Progenitor cell of endocrine pancreas (in vitro differentiated cells): Measurements from ENCODE around the gene DBNDD1. TPM values are rescaled to one million over a fixed set of nuclear protein-coding genes. Genes with fewer than 3 reads are reported as not detected.

Experiments
- DNase-seq: peaks from one replicate; pipeline ENCODE4 v3.0.0; 2021; ENCODE audit warnings: low spot score; ENCODE audit not compliant: unreplicated experiment
- H3K27ac Mint-ChIP-seq: 2 replicates; pipeline ENCODE4 v1.8.0; 2021; ENCODE audit warnings: mild to moderate bottlenecking, moderate library complexity, mixed read lengths
- H3K27me3 Mint-ChIP-seq: 2 replicates; pipeline ENCODE4 v1.8.0; 2021; ENCODE audit warnings: mixed read lengths
- H3K36me3 Mint-ChIP-seq: 2 replicates; pipeline ENCODE4 v1.8.0; 2022; ENCODE audit warnings: mixed read lengths; ENCODE audit not compliant: insufficient read depth
- H3K4me1 Mint-ChIP-seq: 2 replicates; pipeline ENCODE4 v1.8.0; 2021; ENCODE audit warnings: low read depth, mixed read lengths
- H3K4me3 Mint-ChIP-seq: 2 replicates; pipeline ENCODE4 v1.8.0; 2021; ENCODE audit warnings: low read depth, mild to moderate bottlenecking, moderate library complexity, mixed read lengths
- H3K9me3 Mint-ChIP-seq: 2 replicates; pipeline ENCODE4 v1.8.0; 2021; ENCODE audit warnings: low read depth, mixed read lengths
- total RNA-seq: library from RNA; stranded (reverse); gene quantifications from 2 replicates; pipeline ENCODE4 v1.2.1, GENCODE V29; 2021
- TF ChIP-seq, protein P1 (sequence below): fragments of 200-600 bp; sonication (generic); IDR thresholded peaks from one replicate; pipeline ENCODE4 v1.5.0; 2021; ENCODE audit warnings: antibody characterized with exemption, mild to moderate bottlenecking; ENCODE audit not compliant: unreplicated experiment

Gene DBNDD1
- total RNA-seq, 1 donor from 2014 or later, result 57.4 TPM

DNA sequence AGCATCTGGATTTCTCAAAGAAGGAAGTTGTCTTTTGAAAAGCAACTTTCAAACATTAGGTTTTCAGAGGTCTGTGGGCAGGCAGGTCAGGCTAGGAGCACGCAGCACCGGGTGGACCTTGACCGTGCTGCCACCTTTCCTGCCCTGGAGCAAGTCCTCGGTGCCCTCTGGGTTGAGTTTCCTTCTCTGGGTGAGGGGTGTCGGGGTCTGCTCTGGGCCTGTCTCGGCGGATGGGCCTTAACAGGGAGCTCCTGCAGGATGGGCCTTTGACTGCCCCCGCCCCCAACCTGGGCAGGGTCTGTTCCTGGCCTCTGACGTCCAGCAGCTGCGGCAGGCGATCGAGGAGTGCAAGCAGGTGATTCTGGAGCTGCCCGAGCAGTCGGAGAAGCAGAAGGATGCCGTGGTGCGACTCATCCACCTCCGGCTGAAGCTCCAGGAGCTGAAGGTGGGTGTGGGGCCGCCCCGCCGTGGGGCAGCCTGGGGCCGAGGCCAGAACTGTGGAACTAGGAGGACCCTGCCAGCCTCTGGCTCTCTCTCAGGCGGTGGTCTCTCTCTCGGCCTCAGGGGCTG is 62.0 kb downstream of the DBNDD1 start:
- no peaks in the 10 kb centered on the region for H3K9me3 Mint-ChIP-seq
- H3K27ac Mint-ChIP-seq, result no peak overlapping the region
- TF ChIP-seq, protein P1, sequence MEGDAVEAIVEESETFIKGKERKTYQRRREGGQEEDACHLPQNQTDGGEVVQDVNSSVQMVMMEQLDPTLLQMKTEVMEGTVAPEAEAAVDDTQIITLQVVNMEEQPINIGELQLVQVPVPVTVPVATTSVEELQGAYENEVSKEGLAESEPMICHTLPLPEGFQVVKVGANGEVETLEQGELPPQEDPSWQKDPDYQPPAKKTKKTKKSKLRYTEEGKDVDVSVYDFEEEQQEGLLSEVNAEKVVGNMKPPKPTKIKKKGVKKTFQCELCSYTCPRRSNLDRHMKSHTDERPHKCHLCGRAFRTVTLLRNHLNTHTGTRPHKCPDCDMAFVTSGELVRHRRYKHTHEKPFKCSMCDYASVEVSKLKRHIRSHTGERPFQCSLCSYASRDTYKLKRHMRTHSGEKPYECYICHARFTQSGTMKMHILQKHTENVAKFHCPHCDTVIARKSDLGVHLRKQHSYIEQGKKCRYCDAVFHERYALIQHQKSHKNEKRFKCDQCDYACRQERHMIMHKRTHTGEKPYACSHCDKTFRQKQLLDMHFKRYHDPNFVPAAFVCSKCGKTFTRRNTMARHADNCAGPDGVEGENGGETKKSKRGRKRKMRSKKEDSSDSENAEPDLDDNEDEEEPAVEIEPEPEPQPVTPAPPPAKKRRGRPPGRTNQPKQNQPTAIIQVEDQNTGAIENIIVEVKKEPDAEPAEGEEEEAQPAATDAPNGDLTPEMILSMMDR, result no peak
- no peak overlapping the region for H3K4me3 Mint-ChIP-seq
- H3K4me1 Mint-ChIP-seq, result no peaks in the 10 kb centered on the region
- H3K27me3 Mint-ChIP-seq, result no peaks in the 10 kb centered on the region
- DNase-seq, result no peak
- peaks cover 9% of the 10 kb centered on the region for H3K36me3 Mint-ChIP-seq

DNA sequence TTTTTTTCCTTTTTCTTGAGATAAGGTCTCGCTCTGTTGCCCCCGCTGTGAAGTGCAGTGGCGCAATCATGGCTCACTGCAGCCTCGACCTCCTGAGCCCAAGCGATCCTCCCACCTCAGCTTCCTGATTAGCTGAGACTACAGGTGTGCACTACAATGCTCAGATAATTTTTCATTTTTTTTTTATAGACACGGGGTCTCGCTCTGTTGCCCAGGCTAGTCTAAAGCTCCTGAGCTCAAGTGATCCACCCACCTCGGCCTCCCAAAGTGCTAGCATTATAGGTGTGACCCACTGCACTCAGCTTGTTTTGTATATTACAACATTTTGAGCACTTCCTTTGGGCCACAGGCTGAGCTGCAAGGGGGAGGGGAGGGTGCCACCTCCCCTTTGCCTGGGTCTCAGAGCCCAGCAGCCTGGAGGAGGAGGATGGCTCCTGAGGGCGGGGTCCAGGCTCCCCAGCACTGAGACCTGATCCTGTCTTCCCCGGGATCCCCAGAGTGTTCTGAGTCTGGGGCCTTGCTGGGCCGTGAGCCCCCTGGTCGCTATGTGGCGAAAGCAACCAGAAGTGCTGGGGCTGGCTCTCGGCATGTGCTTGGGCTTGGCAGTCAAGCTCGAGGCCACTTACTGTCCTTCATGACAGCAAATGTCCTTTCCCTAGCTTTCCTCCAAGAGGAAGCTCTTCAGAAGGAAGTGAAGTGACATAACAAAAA is 62.6 kb downstream of the DBNDD1 start:
- H3K4me1 Mint-ChIP-seq, result no peaks in the 10 kb centered on the region
- DNase-seq, result no peak
- H3K4me3 Mint-ChIP-seq, result no peak overlapping the region
- no peaks in the 10 kb centered on the region for H3K27me3 Mint-ChIP-seq
- H3K27ac Mint-ChIP-seq, result no peak overlapping the region
- TF ChIP-seq, protein P1, result no peak
- H3K36me3 Mint-ChIP-seq, result peaks cover 9% of the 10 kb centered on the region
- H3K9me3 Mint-ChIP-seq, result no peaks in the 10 kb centered on the region

DNA sequence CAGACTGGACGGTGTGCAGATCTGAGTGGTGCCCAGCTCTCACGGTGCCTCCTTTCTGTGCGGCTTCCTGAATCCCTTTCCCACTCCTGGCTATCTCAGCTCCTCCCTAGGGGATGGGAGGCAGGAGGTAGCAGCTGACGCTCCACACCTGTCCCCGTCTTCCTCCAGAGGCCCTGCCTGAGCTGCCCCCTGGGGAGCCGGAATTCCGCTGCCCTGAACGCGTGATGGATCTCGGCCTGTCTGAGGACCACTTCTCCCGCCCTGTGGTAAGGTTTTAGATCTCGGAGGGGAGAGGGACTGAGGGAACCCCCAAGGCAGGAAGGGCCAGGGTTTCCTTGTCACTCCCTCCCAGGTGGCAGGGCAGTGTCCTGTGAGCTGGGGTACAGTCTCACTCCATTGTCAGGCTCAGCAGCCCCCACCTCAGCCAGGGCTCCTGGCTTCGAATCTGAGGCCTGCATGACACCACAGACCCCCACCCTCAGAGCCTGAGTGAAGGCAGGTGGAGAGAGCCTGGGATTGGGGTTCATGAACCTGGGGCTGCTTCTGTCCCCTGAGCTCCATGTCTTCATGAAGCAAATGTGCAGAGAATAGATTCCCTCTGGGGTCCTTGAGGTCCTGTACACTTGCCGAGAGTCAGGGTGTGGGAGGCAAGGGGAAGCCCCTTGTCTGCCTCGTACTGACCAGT is 64.1 kb downstream of the DBNDD1 start:
- no peaks in the 10 kb centered on the region for H3K9me3 Mint-ChIP-seq
- no peaks in the 10 kb centered on the region for H3K4me1 Mint-ChIP-seq
- no peaks in the 10 kb centered on the region for H3K27me3 Mint-ChIP-seq
- no peak for DNase-seq
- TF ChIP-seq, protein P1, result no peak
- no peak overlapping the region for H3K4me3 Mint-ChIP-seq
- H3K27ac Mint-ChIP-seq, result no peak overlapping the region
- peaks cover 8% of the 10 kb centered on the region for H3K36me3 Mint-ChIP-seq

Other genes starting within 250 kb of the DBNDD1 start
- gene FANCA, start 202.8 kb downstream of the DBNDD1 start, total RNA-seq, result 74.5 and 81.6 TPM in 2 replicates
- 24.2 TPM in 2 replicates for gene SPIRE2, start 191.0 kb downstream of the DBNDD1 start, total RNA-seq
- 177 and 199 TPM in 2 replicates for gene TCF25, start 145.9 kb downstream of the DBNDD1 start, total RNA-seq
- gene MC1R, start 100.6 kb downstream of the DBNDD1 start, total RNA-seq, result 3.8 and 4.6 TPM in 2 replicates
- gene TUBB3, start 96.1 kb downstream of the DBNDD1 start, total RNA-seq, result 201 and 211 TPM in 2 replicates
- gene DEF8, start 70.7 kb downstream of the DBNDD1 start, total RNA-seq, result 67.9 and 72.1 TPM in 2 replicates
- gene PRDM7, start 57.9 kb upstream of the DBNDD1 start, total RNA-seq, result not detected in 2 replicates